CD4-positive, alpha-beta T cell treated with Interleukin-4 for 4 hours (primary cell): ENCODE results near the gene PBX2.
A peak's percentile ranks its signal among the peaks of the same experiment; 100 is the strongest.

Experiments used
- DNase-seq: peaks from one replicate; pipeline ENCODE4 v3.0.0-alpha.2; 2020

Gene PBX2

DNA sequence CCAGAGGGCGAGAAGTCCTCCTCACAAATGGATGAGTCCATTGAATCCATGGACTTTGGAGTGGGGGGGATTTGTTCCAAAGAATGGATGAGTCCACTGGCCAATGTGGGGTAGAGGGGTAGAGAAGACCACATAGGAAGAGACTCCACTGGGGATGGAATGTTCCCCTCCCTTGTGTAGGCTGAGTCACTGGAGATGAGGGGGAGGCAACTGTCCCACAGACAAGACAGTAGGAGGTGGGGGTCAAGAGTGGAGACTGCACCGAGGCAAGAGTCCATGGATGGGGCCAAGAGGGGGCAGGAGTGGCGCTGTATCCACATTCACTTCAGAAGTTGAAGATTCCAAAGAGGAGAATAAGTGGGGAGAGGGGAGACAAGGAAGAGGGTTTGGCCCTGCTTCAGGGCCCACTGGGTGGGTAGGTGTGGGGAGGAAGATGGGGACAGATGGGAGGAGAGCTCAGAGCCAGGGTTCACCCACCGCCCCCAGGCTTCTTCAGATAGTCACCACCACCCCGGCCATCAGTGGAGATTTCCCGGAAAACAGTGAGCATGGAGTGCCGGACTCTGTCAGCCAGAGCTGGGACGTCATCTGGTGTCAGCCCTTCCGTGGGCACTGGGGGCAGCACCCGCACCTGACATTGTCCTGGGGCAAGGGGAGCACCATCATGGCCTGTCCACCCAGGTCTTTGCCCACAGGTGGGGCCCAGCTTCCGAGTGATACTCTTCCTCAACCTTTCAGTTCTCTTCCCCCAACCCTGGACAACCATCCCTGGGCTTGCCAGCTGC is 21.0 kb downstream of the PBX2 start:
- no peak for DNase-seq

GRCh38 chr6:32168350-32168749 is 21.7 kb downstream of the PBX2 start:
- DNase-seq, result no peak

DNA sequence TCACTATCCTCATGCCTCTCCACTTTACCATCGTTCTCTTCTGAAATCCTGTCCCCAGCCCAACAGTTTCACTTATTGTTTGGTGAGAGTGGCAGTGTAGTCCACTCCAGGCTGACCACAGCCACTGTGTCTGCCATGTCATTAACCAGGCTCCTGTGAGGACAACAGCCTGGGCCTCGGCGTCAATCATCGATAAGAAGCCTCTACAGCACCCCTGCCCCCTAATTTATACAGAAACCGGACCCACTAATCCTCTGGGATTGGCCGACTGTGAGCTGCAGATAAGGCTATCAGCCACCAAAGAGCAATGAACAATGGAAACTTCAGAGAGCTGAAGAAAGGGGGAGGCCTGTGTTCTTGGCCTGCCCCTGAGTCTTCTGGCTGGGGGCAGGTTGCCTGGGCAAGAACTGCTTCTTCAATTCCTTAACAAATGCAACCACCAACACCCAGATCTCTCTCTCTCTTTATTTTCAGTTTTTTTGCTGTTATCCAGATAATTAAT is 22.2 kb downstream of the PBX2 start:
- no peak for DNase-seq

DNA sequence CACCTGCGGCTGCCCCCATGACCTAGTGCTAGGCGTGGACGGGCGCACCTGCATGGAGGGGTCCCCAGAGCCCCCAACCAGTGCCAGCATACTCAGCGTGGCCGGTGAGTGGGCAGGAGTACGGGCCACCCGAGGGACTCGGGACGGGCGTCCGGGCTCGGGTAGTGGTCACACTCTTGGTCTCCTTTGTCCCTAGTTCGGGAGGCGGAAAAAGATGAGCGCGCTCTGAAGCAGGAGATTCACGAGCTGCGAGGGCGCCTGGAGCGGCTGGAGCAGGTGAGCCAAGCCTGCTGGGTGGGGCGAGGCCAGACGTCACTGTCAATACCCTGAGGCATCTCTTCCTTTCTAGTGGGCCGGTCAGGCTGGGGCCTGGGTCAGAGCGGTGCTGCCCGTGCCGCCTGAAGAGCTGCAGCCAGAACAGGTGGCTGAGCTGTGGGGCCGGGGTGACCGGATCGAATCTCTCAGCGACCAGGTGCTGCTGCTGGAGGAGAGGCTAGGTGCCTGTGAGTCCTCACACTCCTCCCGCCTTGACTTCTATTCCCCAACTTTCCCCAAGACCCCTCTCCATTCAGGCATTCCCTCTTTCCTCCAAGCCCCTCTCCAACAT is 22.7 kb downstream of the PBX2 start:
- no peak for DNase-seq

DNA sequence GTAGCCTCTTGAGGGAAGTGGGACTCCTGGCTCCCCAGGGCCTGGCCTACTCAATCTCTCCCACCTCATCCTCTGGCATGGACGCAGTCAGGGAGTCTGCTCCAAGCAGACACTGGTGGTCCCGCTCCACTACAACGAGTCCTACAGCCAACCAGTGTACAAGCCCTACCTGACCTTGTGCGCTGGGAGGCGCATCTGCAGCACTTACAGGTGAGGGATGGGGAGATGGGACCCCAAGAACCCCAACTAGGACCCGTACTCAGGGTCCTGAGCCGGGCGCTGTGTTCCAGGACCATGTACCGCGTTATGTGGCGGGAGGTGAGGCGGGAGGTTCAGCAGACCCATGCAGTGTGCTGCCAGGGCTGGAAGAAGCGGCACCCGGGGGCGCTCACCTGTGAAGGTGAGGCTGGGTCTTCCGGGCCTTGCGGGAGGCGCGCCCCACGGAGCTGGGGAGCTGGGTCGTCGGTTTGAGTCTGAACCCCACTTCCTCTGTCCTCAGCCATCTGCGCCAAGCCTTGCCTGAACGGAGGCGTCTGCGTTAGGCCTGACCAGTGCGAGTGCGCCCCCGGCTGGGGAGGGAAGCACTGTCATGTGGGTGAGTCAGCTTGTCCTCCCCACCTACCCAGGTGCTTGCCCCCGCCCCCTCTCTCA is 23.5 kb downstream of the PBX2 start:
- no peak for DNase-seq

GRCh38 chr6:32164295-32164694 is 25.7 kb downstream of the PBX2 start, which contains the start of gene EGFL8:
Gene EGFL8 (plus strand): TSS chr6:32164595. CDS start chr6:32166166, 1,571 bp downstream.
- no peak for DNase-seq

DNA sequence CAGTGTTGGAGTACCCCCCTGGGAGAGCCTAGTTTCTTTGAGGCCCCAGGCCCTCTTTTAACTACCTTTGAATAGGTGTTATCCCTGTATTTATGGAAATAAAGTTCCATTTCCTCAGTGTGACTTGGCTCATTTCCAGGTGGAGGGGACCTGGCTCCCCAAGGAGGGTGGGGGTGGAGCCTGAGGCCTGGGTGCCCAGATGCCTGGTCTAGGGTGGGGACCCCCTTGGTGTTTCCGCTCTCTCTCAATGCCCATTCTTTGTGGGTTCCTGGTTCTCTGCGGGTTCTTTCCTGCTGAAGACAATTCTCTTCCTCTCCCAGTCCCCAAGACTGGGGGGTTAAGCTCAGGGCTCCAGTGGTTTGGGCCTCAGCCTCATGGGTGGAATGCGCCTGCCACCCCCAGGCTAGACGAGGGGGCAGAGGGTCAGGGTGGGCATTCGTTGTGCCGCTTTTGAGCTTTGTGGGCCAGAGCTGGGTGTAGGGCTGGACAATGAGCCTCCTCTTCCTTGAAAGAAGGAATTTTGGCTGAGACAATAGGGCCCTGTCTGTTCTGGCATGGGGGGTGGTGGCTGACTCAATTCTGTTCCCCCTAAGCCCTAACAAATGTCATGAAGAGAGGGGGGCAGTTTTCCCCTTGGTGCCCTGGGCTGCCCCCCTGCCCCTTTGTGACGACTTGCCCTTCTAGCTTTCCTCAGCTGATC is 26.3 kb downstream of the PBX2 start:
- no peak for DNase-seq

- DNase-seq, result no peak
Observed at GRCh38 chr6:32158052-32158451, 31.9 kb downstream of the PBX2 start.

GRCh38 chr6:32156891-32157290 is 33.1 kb downstream of the PBX2 start:
- DNase-seq, result no peak

GRCh38 chr6:32154514-32155161 is 35.4 kb downstream of the PBX2 start:
- DNase-seq, result peak; percentile 68

GRCh38 chr6:32153564-32154513 is 36.2 kb downstream of the PBX2 start, which contains the start of gene PPT2:
Gene PPT2 (plus strand): TSS chr6:32154141. CDS start chr6:32154595, 454 bp downstream.
- peak; percentile 65 for DNase-seq

GRCh38 chr6:32152769-32153563 is 37.0 kb downstream of the PBX2 start:
- DNase-seq, result no peak

DNA sequence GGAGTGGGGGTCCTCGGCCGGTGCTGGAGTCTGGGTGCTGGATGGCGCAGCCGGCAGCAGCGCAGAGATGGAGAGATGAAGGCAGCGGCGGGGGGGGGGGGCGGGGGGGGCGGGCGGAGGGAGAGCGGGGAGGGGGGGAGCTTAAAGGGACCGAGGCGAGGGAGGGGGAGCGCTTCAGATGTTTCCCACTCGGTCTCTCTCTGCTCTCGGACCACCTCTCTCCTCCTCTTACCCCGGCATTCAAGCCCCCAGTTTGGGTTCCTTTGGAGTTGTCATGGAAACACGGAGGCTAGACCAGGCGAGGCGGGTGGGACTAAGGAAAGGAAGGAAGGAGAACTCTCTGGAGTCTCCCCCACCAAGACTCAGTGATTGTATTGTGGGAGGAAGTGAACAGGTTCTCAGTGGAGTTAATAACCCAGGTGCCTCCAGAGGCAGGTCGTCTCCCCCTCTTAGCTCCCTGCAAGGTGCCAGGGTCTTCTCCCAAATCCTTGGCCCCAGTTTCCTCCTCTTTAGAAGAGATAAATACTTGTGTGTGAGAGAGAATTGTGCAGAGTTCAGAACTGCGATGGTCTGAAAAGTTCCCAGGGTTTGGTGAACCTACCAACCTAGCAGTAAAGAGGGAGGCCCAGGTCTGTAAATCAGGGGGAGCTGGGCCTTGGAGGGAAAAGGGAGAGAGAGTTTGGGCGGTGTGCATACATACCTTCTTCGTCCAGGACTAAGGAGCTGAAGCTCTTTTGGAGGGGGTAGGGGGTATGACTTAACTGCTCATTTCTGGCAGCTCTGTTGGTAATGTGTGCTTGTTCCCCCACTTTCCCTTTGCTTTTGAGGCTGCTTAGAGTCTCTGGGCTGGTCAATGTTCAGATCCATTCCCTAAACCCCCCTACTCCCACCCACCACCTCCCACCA is 37.9 kb downstream of the PBX2 start, which contains the start of gene PRRT1:
Gene PRRT1 (minus strand): TSS at position 77 of the 906 bp plus-strand sequence. CDS start 112 bp downstream, outside the sequence.
- DNase-seq, result no peak

DNA sequence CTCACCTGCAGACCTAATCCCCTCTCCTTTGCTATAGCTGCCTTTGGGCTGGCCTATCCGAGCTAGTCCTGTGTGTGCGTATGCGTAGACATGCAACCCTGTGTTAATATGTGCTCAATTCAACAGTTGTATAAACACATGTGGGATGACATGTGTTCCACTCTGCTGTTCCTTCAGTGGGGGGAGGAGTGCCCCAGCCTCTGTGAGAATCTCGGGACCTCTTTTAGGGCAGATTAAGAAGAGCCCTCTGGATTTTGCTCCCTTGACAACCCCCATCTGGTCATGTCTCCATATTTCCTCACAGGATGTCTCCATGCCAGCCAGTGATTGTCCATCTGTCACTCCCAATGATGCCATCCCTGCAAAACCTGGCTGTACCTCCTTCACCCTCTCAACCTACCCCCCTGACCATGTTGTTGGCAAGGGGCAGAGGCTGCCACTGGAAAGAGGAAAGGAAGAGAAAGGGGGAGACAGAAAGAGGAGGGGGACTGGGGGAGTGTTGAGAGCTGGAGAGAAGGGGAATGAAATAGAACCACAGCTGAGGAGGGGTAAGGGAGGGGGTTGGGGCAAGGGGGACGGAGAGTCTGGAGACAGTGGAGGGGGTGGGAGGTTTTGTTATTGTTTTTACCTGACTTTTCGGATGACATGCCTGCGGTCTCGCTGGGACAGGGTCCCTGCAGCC is 38.7 kb downstream of the PBX2 start:
- no peak for DNase-seq

- no peak for DNase-seq
Observed at GRCh38 chr6:32149932-32150870, 39.8 kb downstream of the PBX2 start.

- DNase-seq, result peak; percentile 7
Observed at GRCh38 chr6:32149092-32149755, 40.8 kb downstream of the PBX2 start.
